ENCODE results near the gene CALCB.

CALCB gene

GRCh38 chr11:15119352-15119751 lies 46.0 kb downstream of the CALCB start:
- DNase-seq: no peak

GRCh38 chr11:15119826-15120225 lies 46.4 kb downstream of the CALCB start:
- DNase-seq: no peak

DNA sequence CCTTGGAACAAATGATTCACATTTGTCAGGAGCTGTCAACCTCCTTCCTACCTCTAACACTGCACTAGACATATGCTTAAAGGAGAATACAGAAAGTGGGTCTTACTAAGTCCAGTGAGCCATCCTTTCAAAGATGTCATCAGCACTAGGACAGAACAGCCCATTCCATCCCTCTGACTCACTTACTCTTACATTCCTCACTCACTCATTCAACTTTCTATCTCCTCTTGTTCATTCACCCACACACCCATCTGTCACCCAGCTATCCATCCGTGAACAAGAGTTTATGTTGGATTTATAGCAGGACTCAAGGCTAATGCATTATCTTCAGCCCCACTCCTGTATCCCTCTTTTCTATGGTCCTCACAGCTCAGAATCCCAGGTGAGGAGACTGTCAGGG lies 50.5 kb downstream of the CALCB start:
- peak; percentile 95 for DNase-seq

DNA sequence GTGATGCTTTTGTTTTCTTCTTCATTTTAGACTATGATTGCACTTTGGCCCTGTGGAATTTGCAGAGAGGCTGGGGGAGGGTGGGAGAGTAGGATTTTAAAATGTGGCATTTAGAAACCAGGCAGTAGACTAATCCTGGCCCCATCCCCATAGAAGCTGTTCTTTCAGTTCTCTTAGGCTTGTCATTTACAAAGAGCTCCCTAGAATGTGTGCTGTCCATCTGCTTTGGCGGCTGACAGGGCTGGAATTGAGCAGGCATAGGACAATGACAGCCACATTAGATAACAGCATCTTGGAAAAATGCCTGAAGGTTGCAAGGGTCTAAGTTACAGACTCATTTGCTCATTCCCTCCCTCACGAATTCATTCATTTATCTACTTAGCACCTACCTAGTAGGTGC lies 51.1 kb downstream of the CALCB start:
- no peak for DNase-seq

- DNase-seq: peak; percentile 82
Measured at GRCh38 chr11:15127341-15127740, 53.9 kb downstream of the CALCB start.

Data from EL (cell line).